ENCODE data around the gene NKAIN1.

The NKAIN1 gene

DNA sequence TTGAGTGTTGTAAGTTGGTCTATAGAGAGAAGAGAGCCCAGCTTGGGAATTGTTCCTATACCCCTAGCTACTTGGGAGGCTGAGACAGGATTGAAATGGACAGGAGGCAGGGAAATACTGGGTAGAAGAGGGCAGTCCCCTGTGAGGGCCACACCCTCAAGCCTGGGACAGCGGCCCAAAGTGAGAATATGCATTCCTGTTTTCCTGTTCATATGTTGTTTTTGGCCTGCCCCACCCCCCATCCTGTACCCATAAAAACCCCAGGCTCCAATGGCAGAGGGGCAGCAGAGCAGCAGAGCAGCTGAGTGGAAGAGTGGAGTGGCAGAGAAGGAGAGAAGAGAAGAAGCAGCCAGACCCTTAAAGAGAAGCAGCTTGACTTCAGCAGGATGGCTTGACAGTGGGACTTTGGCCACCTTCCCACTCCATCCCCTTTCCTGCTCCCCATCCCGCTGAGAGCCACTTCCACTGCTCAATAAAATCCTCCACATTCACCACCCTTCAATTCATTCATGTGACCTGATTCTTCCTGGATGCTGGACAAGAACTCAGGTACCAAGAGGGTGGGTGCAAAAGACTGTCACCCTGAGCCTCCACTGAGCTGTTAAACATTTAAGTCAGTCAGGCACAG lies 103.6 kb downstream of the NKAIN1 start:
- H3K9me2 ChIP-seq (replicated peaks; ENCODE audit: low read depth, low read length): no peaks in the 10 kb centered on the region
- H3K4me3 ChIP-seq (ENCODE audit: low read length, poor library complexity, severe bottlenecking): no peak overlapping the region
- no peaks in the 10 kb centered on the region for H3K36me3 ChIP-seq (ENCODE audit: insufficient read depth, low read length)
- TF ChIP-seq EZH2phosphoT487 (IDR thresholded peaks at IDR 0.05; ENCODE audit: borderline replicate concordance): no peak
- TF ChIP-seq, protein P1, sequence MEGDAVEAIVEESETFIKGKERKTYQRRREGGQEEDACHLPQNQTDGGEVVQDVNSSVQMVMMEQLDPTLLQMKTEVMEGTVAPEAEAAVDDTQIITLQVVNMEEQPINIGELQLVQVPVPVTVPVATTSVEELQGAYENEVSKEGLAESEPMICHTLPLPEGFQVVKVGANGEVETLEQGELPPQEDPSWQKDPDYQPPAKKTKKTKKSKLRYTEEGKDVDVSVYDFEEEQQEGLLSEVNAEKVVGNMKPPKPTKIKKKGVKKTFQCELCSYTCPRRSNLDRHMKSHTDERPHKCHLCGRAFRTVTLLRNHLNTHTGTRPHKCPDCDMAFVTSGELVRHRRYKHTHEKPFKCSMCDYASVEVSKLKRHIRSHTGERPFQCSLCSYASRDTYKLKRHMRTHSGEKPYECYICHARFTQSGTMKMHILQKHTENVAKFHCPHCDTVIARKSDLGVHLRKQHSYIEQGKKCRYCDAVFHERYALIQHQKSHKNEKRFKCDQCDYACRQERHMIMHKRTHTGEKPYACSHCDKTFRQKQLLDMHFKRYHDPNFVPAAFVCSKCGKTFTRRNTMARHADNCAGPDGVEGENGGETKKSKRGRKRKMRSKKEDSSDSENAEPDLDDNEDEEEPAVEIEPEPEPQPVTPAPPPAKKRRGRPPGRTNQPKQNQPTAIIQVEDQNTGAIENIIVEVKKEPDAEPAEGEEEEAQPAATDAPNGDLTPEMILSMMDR (conservative IDR thresholded peaks at IDR 0.05; ENCODE audit: low read length): no peak
- no peaks in the 10 kb centered on the region for H3K9me3 ChIP-seq (ENCODE audit: insufficient read depth, low read depth, low read length)
- H3F3A ChIP-seq (ENCODE audit: low read depth): no peaks in the 10 kb centered on the region
- no peak overlapping the region for H3K9ac ChIP-seq (ENCODE audit: low read depth, low read length, poor library complexity, severe bottlenecking)
- no peak overlapping the region for H2AFZ ChIP-seq (ENCODE audit: low read length)
- no peaks in the 10 kb centered on the region for H3K4me1 ChIP-seq (ENCODE audit: insufficient read depth, low read length, poor library complexity, severe bottlenecking)
- H3K4me2 ChIP-seq (ENCODE audit: low read depth, low read length, poor library complexity, severe bottlenecking): no peak overlapping the region
- no peaks in the 10 kb centered on the region for H4K20me1 ChIP-seq (ENCODE audit: insufficient read depth, low read length, poor library complexity, severe bottlenecking)
- no peaks in the 10 kb centered on the region for H3K27me3 ChIP-seq (ENCODE audit: insufficient read depth, low read length, poor library complexity, severe bottlenecking)
- no peaks in the 10 kb centered on the region for H3K79me2 ChIP-seq (ENCODE audit: insufficient read depth, low read length)

DNA sequence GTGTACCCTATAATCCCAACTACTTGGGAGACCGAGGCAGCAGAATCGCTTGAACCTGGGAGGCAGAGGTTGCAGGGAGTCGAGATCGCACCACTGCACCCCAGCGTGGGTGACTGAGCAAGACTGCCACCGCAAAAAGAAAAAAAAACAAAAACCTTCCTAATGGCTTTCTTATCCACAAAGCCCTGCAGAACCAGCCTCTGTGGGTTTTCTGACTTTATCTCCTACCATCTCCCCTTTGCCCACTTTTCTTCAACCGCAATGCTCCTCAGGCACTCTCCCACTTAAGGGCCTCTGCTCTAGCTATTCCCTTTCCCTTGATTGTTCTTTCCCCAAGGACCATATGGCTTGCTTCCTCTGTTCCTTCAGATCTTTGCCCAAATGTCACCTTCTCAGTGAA lies 106.3 kb downstream of the NKAIN1 start:
- Histone ChIP-seq H3K4me2 (ENCODE audit: low read depth, low read length, poor library complexity, severe bottlenecking) (no peak overlapping the region), H3K9me3 (ENCODE audit: insufficient read depth, low read depth, low read length) (no peaks in the 10 kb centered on the region), H3K36me3 (ENCODE audit: insufficient read depth, low read length) (no peaks in the 10 kb centered on the region), H4K20me1 (ENCODE audit: insufficient read depth, low read length, poor library complexity, severe bottlenecking) (no peaks in the 10 kb centered on the region), H2AFZ (ENCODE audit: low read length) (no peak overlapping the region), H3K9me2 (replicated peaks; ENCODE audit: low read depth, low read length) (no peaks in the 10 kb centered on the region), H3K4me3 (ENCODE audit: low read length, poor library complexity, severe bottlenecking) (no peak overlapping the region), H3F3A (ENCODE audit: low read depth) (no peaks in the 10 kb centered on the region), H3K9ac (ENCODE audit: low read depth, low read length, poor library complexity, severe bottlenecking) (no peak overlapping the region), H3K79me2 (ENCODE audit: insufficient read depth, low read length) (no peaks in the 10 kb centered on the region), H3K4me1 (ENCODE audit: insufficient read depth, low read length, poor library complexity, severe bottlenecking) (no peaks in the 10 kb centered on the region), H3K27me3 (ENCODE audit: insufficient read depth, low read length, poor library complexity, severe bottlenecking) (no peaks in the 10 kb centered on the region)
- TF ChIP-seq, protein P1 (conservative IDR thresholded peaks at IDR 0.05; ENCODE audit: low read length): no peak
- TF ChIP-seq EZH2phosphoT487 (IDR thresholded peaks at IDR 0.05; ENCODE audit: borderline replicate concordance): no peak
